ENCODE measurements around the gene AFG1L. TPM values are rescaled to one million over a fixed set of nuclear protein-coding genes. Genes with fewer than 3 reads are reported as not detected.
"Not testable (repeated sequence)": the region's sequence is repeated elsewhere in the genome, so short reads cannot be mapped to it uniquely, and the experiment has no call there.

Gene AFG1L
- total RNA-seq, 2 donors from 2014 or later: 10.5 to 11.1 TPM

DNA sequence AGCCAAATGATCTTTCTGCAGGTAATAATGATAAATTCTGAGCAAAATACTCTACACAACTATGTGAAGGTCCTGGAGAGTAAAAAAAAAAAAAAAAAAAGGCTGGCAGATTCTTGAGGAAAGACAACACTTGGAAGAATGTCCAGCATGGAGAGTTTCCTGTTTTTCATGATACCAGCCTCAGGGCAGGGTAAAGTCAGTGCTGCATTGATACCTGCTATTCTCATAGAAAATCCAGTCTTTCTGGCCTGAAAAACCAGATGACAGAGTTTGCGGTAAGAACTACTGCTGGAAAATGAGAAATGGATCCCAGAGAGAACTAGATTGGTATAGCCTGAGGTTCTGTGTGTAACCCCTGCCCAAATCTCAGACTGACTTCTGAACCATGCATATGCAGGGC, 89.1 kb downstream of the AFG1L start:
- WGBS, 2 experiments (ENCODE audit: insufficient coverage in 1 of 2, insufficient read length in 1 of 2): 94 to 100% methylated on average over 1 of the region's 1 CpG
- Mint-ChIP-seq H3K9me3 (peaks cover 11% of the 10 kb centered on the region), H3K4me3 (no peak overlapping the region), H3K4me1 (no peaks in the 10 kb centered on the region), H3K27ac (no peak overlapping the region), H3K36me3 (ENCODE audit: low read depth) (peaks cover 10% of the 10 kb centered on the region), H3K27me3 (ENCODE audit: insufficient read depth) (no peaks in the 10 kb centered on the region)
- Histone ChIP-seq H3K4me3 (ENCODE audit: low read length) (no peak overlapping the region), H3K9me3 (ENCODE audit: control insufficient read depth, low read length) (peaks cover 17% of the 10 kb centered on the region), H3K27me3 (ENCODE audit: control insufficient read depth, insufficient read depth, low read length, poor library complexity, severe bottlenecking) (no peaks in the 10 kb centered on the region), H3K27ac (ENCODE audit: low read depth, low read length) (no peak overlapping the region), H3K4me1 (ENCODE audit: control insufficient read depth, insufficient read depth, low read length) (no peaks in the 10 kb centered on the region), H3K9ac (ENCODE audit: extremely low read depth, low read length, poor library complexity, severe bottlenecking) (no peak overlapping the region), H3K36me3 (ENCODE audit: control insufficient read depth, insufficient read depth, low read length) (no peaks in the 10 kb centered on the region)
- DNase-seq: no peak
- TF ChIP-seq, protein P1, sequence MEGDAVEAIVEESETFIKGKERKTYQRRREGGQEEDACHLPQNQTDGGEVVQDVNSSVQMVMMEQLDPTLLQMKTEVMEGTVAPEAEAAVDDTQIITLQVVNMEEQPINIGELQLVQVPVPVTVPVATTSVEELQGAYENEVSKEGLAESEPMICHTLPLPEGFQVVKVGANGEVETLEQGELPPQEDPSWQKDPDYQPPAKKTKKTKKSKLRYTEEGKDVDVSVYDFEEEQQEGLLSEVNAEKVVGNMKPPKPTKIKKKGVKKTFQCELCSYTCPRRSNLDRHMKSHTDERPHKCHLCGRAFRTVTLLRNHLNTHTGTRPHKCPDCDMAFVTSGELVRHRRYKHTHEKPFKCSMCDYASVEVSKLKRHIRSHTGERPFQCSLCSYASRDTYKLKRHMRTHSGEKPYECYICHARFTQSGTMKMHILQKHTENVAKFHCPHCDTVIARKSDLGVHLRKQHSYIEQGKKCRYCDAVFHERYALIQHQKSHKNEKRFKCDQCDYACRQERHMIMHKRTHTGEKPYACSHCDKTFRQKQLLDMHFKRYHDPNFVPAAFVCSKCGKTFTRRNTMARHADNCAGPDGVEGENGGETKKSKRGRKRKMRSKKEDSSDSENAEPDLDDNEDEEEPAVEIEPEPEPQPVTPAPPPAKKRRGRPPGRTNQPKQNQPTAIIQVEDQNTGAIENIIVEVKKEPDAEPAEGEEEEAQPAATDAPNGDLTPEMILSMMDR (conservative IDR thresholded peaks at IDR 0.05): no peak

DNA sequence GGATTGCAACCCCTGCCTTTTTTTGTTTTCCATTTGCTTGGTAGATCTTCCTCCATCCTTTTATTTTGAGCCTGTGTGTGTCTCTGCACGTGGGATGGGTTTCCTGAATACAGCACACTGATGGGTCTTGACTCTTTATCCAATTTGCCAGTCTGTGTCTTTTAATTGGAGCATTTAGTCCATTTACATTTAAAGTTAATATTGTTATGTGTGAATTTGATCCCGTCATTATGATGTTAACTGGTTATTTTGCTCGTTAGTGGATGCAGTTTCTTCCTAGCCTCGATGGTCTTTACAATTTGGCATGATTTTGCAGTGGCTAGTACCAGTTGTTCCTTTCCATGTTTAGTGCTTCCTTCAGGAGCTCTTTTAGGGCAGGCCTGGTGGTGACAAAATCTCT, 94.3 kb downstream of the AFG1L start:
- H3K27ac ChIP-seq (ENCODE audit: low read depth, low read length); H3K9ac ChIP-seq (ENCODE audit: extremely low read depth, low read length, poor library complexity, severe bottlenecking); H3K27me3 Mint-ChIP-seq (ENCODE audit: insufficient read depth); H3K4me1 ChIP-seq (ENCODE audit: control insufficient read depth, insufficient read depth, low read length); H3K36me3 ChIP-seq (ENCODE audit: control insufficient read depth, insufficient read depth, low read length); H3K27me3 ChIP-seq (ENCODE audit: control insufficient read depth, insufficient read depth, low read length, poor library complexity, severe bottlenecking); H3K4me3 ChIP-seq (ENCODE audit: low read length); H3K27ac Mint-ChIP-seq; DNase-seq; H3K36me3 Mint-ChIP-seq (ENCODE audit: low read depth); H3K4me1 Mint-ChIP-seq; H3K4me3 Mint-ChIP-seq: not testable (repeated sequence)
- WGBS, 2 experiments (ENCODE audit: insufficient coverage in 1 of 2, insufficient read length in 1 of 2): 81 to 88% methylated on average over 3 of the region's 4 CpGs
- H3K9me3 ChIP-seq (ENCODE audit: control insufficient read depth, low read length): peaks cover 11% of the 10 kb centered on the region
- peaks cover 11% of the 10 kb centered on the region for H3K9me3 Mint-ChIP-seq

DNA sequence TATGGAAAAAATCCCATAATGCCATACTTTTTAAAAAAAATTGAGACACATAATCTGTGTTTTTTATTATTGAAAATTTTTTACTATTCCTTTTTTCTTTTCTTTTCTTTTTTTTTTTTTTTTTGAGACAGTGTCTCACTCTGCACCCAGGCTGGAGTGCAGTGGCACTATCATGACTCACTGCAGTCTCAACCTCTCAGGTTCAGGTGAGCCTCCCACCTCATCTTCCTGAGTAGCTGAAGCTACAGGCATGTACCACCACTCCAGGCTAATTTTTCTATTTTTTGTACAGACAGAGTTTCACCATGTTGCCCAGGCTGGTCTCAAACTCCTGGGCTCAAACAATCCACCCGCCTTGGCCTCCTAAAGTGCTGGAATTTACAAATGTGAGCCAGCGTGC, 100.4 kb downstream of the AFG1L start:
- no peaks in the 10 kb centered on the region for H3K4me1 Mint-ChIP-seq
- DNase-seq: no peak
- Histone ChIP-seq H3K9ac (ENCODE audit: extremely low read depth, low read length, poor library complexity, severe bottlenecking) (no peak overlapping the region), H3K27ac (ENCODE audit: low read depth, low read length) (no peak overlapping the region), H3K27me3 (ENCODE audit: control insufficient read depth, insufficient read depth, low read length, poor library complexity, severe bottlenecking) (no peaks in the 10 kb centered on the region), H3K4me1 (ENCODE audit: control insufficient read depth, insufficient read depth, low read length) (no peaks in the 10 kb centered on the region), H3K36me3 (ENCODE audit: control insufficient read depth, insufficient read depth, low read length) (no peaks in the 10 kb centered on the region), H3K9me3 (ENCODE audit: control insufficient read depth, low read length) (no peaks in the 10 kb centered on the region), H3K4me3 (ENCODE audit: low read length) (no peak overlapping the region)
- H3K27ac Mint-ChIP-seq: no peak overlapping the region
- 94% methylated on average over 2 of the region's 2 CpGs; no CpG with 5 or more reads in 1 of the 2 experiments for WGBS, 2 experiments (ENCODE audit: insufficient coverage in 1 of 2, insufficient read length in 1 of 2)
- H3K27me3 Mint-ChIP-seq (ENCODE audit: insufficient read depth): no peaks in the 10 kb centered on the region
- H3K36me3 Mint-ChIP-seq (ENCODE audit: low read depth): peaks cover 4% of the 10 kb centered on the region
- TF ChIP-seq, protein P1 (conservative IDR thresholded peaks at IDR 0.05): no peak
- no peak overlapping the region for H3K4me3 Mint-ChIP-seq
- H3K9me3 Mint-ChIP-seq: peaks cover 2% of the 10 kb centered on the region

DNA sequence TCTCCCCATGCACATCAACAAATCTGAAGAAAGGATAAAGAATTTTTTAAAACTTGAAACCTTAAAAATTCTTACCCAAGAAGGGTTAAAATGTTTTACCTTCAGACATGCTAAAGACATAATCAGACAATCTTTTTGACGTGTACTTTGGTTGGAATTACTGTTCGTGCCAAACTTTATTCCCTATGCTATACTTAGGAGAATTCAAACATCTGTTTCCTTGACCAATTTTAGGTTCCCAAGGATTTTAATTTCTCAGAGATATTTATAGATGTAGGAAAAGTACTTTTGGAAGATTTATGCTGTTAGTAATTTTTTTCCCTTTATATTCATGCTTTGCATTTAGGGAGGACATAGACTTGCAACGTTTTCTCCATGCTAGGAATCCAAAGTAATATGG, 108.4 kb downstream of the AFG1L start:
- no peaks in the 10 kb centered on the region for H3K36me3 ChIP-seq (ENCODE audit: control insufficient read depth, insufficient read depth, low read length)
- H3K27ac ChIP-seq (ENCODE audit: low read depth, low read length): no peak overlapping the region
- H3K4me1 Mint-ChIP-seq: no peaks in the 10 kb centered on the region
- no peaks in the 10 kb centered on the region for H3K27me3 Mint-ChIP-seq (ENCODE audit: insufficient read depth)
- H3K27ac Mint-ChIP-seq: no peak overlapping the region
- DNase-seq: no peak
- H3K4me3 Mint-ChIP-seq: no peak overlapping the region
- H3K9me3 Mint-ChIP-seq: peaks cover 3% of the 10 kb centered on the region
- 91 to 100% methylated on average over 1 to 2 of the region's 3 CpGs for WGBS, 2 experiments (ENCODE audit: insufficient coverage in 1 of 2, insufficient read length in 1 of 2)
- no peak overlapping the region for H3K4me3 ChIP-seq (ENCODE audit: low read length)
- TF ChIP-seq, protein P1 (conservative IDR thresholded peaks at IDR 0.05): no peak
- no peak overlapping the region for H3K9ac ChIP-seq (ENCODE audit: extremely low read depth, low read length, poor library complexity, severe bottlenecking)
- no peaks in the 10 kb centered on the region for H3K27me3 ChIP-seq (ENCODE audit: control insufficient read depth, insufficient read depth, low read length, poor library complexity, severe bottlenecking)
- H3K9me3 ChIP-seq (ENCODE audit: control insufficient read depth, low read length): no peaks in the 10 kb centered on the region
- H3K4me1 ChIP-seq (ENCODE audit: control insufficient read depth, insufficient read depth, low read length): peaks cover 2% of the 10 kb centered on the region
- peaks cover 9% of the 10 kb centered on the region for H3K36me3 Mint-ChIP-seq (ENCODE audit: low read depth)

All from endodermal cell (in vitro differentiated cells).